Neural cell (in vitro differentiated cells): ENCODE measurements around the gene MAPT.

Experiments
- POLR2AphosphoS5 ChIP-seq: IDR thresholded peaks from 2 replicates; pipeline ENCODE4 v1.6.1; 2012
- TF ChIP-seq, protein P1 (sequence below): fragments of 450-650 bp; IDR thresholded peaks from 2 replicates; pipeline ENCODE4 v1.5.1; 2014; ENCODE audit warnings: antibody characterized with exemption, mild to moderate bottlenecking, moderate library complexity; ENCODE audit not compliant: poor library complexity, severe bottlenecking

- TF ChIP-seq, protein P1, sequence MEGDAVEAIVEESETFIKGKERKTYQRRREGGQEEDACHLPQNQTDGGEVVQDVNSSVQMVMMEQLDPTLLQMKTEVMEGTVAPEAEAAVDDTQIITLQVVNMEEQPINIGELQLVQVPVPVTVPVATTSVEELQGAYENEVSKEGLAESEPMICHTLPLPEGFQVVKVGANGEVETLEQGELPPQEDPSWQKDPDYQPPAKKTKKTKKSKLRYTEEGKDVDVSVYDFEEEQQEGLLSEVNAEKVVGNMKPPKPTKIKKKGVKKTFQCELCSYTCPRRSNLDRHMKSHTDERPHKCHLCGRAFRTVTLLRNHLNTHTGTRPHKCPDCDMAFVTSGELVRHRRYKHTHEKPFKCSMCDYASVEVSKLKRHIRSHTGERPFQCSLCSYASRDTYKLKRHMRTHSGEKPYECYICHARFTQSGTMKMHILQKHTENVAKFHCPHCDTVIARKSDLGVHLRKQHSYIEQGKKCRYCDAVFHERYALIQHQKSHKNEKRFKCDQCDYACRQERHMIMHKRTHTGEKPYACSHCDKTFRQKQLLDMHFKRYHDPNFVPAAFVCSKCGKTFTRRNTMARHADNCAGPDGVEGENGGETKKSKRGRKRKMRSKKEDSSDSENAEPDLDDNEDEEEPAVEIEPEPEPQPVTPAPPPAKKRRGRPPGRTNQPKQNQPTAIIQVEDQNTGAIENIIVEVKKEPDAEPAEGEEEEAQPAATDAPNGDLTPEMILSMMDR: no peak
- TF ChIP-seq POLR2AphosphoS5: no peak
Observed at GRCh38 chr17:46003907-46004748, 109.8 kb downstream of the MAPT start.
